Keratinocyte (primary cell): Measurements from ENCODE around the gene EBF3. TPM values are rescaled to one million over a fixed set of nuclear protein-coding genes. Genes with fewer than 3 reads are reported as not detected.

Experiments
- DNase-seq: peaks from one replicate; pipeline ENCODE4 v3.0.0-alpha.2; 2011; ENCODE audit warnings: low read depth, missing footprints, low spot score
- FAIRE-seq: peaks from 2 replicates; lab custom pipeline; 2011; peaks lifted over from hg19 to GRCh38; lab: Jason Lieb, UNC
- H2AFZ ChIP-seq: 2 replicates; pipeline ENCODE4 v1.6.0; 2012; ENCODE audit warnings: low read length, control low read depth, inconsistent platforms; ENCODE audit not compliant: control insufficient read depth
- H3K27ac ChIP-seq: 2 replicates; pipeline ENCODE4 v1.5.1; 2011; ENCODE audit warnings: low read length; ENCODE audit not compliant: control insufficient read depth, insufficient read depth
- H3K27me3 ChIP-seq: 3 replicates; pipeline ENCODE4 v1.6.0; 2011; ENCODE audit warnings: low read length; ENCODE audit not compliant: control insufficient read depth, insufficient read depth; ENCODE audit errors: extremely low read depth
- H3K36me3 ChIP-seq, 2 experiments: 2 replicates in 1 of 2; 3 replicates in 1 of 2; pipeline ENCODE4 v1.5.1; 2011; ENCODE audit warnings: low read length in 2 of 2, mild to moderate bottlenecking in 1 of 2; ENCODE audit not compliant: control insufficient read depth in 2 of 2, insufficient read depth in 2 of 2; ENCODE audit errors: extremely low read depth in 1 of 2
- H3K4me1 ChIP-seq: 3 replicates; pipeline ENCODE4 v1.5.1; 2011; ENCODE audit warnings: low read length; ENCODE audit not compliant: control insufficient read depth, insufficient read depth; ENCODE audit errors: extremely low read depth
- H3K4me2 ChIP-seq: 3 replicates; pipeline ENCODE4 v1.6.0; 2011; ENCODE audit warnings: low read depth, low read length; ENCODE audit not compliant: control insufficient read depth, insufficient read depth; ENCODE audit errors: extremely low read depth
- H3K4me3 ChIP-seq, 3 experiments: fragments of 200-600 bp in 1 of 3; sonication (generic) in 1 of 3; 2 replicates in 2 of 3; 3 replicates in 1 of 3; pipeline ENCODE4 v1.5.1; 2011 to 2016; ENCODE audit warnings: low read length in 3 of 3, mild to moderate bottlenecking in 3 of 3, control low read depth in 2 of 3, inconsistent platforms in 1 of 3, low read depth in 1 of 3, mixed read lengths in 1 of 3, mixed run types in 1 of 3, moderate library complexity in 1 of 3; ENCODE audit not compliant: control insufficient read depth in 2 of 3, insufficient read depth in 2 of 3; ENCODE audit errors: extremely low read depth in 1 of 3
- H3K79me2 ChIP-seq: 2 replicates; pipeline ENCODE4 v1.6.0; 2012; ENCODE audit warnings: low read length; ENCODE audit not compliant: control insufficient read depth, insufficient read depth
- H3K9ac ChIP-seq: 3 replicates; pipeline ENCODE4 v1.6.0; 2011; ENCODE audit warnings: low read length; ENCODE audit not compliant: control insufficient read depth, insufficient read depth; ENCODE audit errors: extremely low read depth
- H3K9me1 ChIP-seq: 3 replicates; pipeline ENCODE4 v1.6.0; 2011; ENCODE audit warnings: low read length; ENCODE audit not compliant: control insufficient read depth, insufficient read depth; ENCODE audit errors: extremely low read depth
- H3K9me3 ChIP-seq: 2 replicates; pipeline ENCODE4 v1.5.1; 2012; ENCODE audit warnings: low read depth, low read length; ENCODE audit not compliant: control insufficient read depth
- H4K20me1 ChIP-seq: 3 replicates; pipeline ENCODE4 v1.6.0; 2011; ENCODE audit warnings: low read length; ENCODE audit not compliant: control insufficient read depth, insufficient read depth; ENCODE audit errors: extremely low read depth
- CTCF ChIP-seq, 3 experiments: IDR thresholded peaks in 1 of 3; conservative IDR thresholded peaks in 1 of 3; optimal IDR thresholded peaks in 1 of 3; 2 replicates in 2 of 3; 3 replicates in 1 of 3; pipeline versions ENCODE3 to v1.5.1; 2011; ENCODE audit warnings: low read length in 3 of 3, mild to moderate bottlenecking in 3 of 3, moderate library complexity in 2 of 3, control low read depth in 1 of 3, inconsistent platforms in 1 of 3; ENCODE audit not compliant: insufficient read depth in 2 of 3; ENCODE audit errors: extremely low read depth in 1 of 3
- EZH2 ChIP-seq: IDR thresholded peaks from one replicate; pipeline ENCODE4 v1.6.1; 2012; ENCODE audit warnings: inconsistent platforms, mild to moderate bottlenecking, low read length, moderate library complexity
- dilution Hi-C: fragments of 300-500 bp; cut with MboI; formaldehyde crosslinking; loops from one replicate; pipeline ENCODE4 v1.7.0; 2020; ENCODE audit warnings: low sequenced_read_pairs; ENCODE audit not compliant: extremely low pct_ligation_motif_present
- polyA plus RNA-seq, 5 experiments: library from polyadenylated mRNA; depleted of rRNA in 3 of 5; stranded (reverse) in 3 of 5; stranded (forward) in 1 of 5; unstranded in 1 of 5; fragments of >200 nt; gene quantifications; 1 replicate in 1 of 5; 2 replicates in 3 of 5; 3 replicates in 1 of 5; pipeline versions ENCODE4 v1.2.1 to v1.2.3, GENCODE V29; 2011 to 2012; ENCODE audit warnings: missing spikeins in 2 of 5, low read depth in 1 of 5, low replicate concordance in 1 of 5

The EBF3 gene
- polyA plus RNA-seq, 1 donor (not counting 4 experiments of a cell fraction or from before 2014, with no cell fraction given): not detected

- Histone ChIP-seq H3K27ac (no peak overlapping the region), H3K36me3 (no peaks in the 10 kb centered on the region), H3K9me1 (no peaks in the 10 kb centered on the region), H3K9ac (no peak overlapping the region), H4K20me1 (no peaks in the 10 kb centered on the region), H2AFZ (no peak overlapping the region), H3K9me3 (no peaks in the 10 kb centered on the region), H3K4me3 (no peak overlapping the region), H3K27me3 (no peaks in the 10 kb centered on the region), H3K4me1 (no peaks in the 10 kb centered on the region), H3K4me2 (no peak overlapping the region), H3K79me2 (no peaks in the 10 kb centered on the region)
- TF ChIP-seq EZH2 (no peak), CTCF (optimal IDR thresholded peaks at IDR 0.05 in 1 of 3, IDR thresholded peaks at IDR 0.05 in 1 of 3, conservative IDR thresholded peaks at IDR 0.05 in 1 of 3; ENCODE audit: extremely low read depth in 1 of 3, insufficient read depth in 2 of 3, low read length in 3 of 3) (no peak)
- dilution Hi-C loops: no loop called here
- FAIRE-seq (no peak), DNase-seq (no peak)
These were observed 113.3 kb downstream of the EBF3 start for GRCh38 chr10:129850790-129851189.

GRCh38 chr10:129850316-129850715, 113.8 kb downstream of the EBF3 start:
- no peak overlapping the region for H3K27ac ChIP-seq
- no peaks in the 10 kb centered on the region for H3K9me3 ChIP-seq
- DNase-seq (no peak), FAIRE-seq (no peak)
- dilution Hi-C loops: no loop called here
- no peak overlapping the region for H3K9ac ChIP-seq
- H3K9me1 ChIP-seq: no peaks in the 10 kb centered on the region
- H3K36me3 ChIP-seq: no peaks in the 10 kb centered on the region
- H3K4me2 ChIP-seq: no peak overlapping the region
- H3K4me1 ChIP-seq: no peaks in the 10 kb centered on the region
- H4K20me1 ChIP-seq: no peaks in the 10 kb centered on the region
- no peaks in the 10 kb centered on the region for H3K79me2 ChIP-seq
- no peak overlapping the region for H2AFZ ChIP-seq
- H3K27me3 ChIP-seq: no peaks in the 10 kb centered on the region
- no peak overlapping the region for H3K4me3 ChIP-seq
- no peak for TF ChIP-seq CTCF (optimal IDR thresholded peaks at IDR 0.05 in 1 of 3, IDR thresholded peaks at IDR 0.05 in 1 of 3, conservative IDR thresholded peaks at IDR 0.05 in 1 of 3; ENCODE audit: extremely low read depth in 1 of 3, insufficient read depth in 2 of 3, low read length in 3 of 3)
- TF ChIP-seq EZH2: no peak
